Transverse colon (tissue), 3 donors: Measurements from ENCODE around the gene C1QTNF2.

Source experiments
- CTCF ChIP-seq, 5 experiments: fragments of 200-600 bp in 3 of 5; fragments of 450-650 bp in 2 of 5; sonication (generic) in 3 of 5; IDR thresholded peaks; 1 replicate in 2 of 5; 2 replicates in 3 of 5; pipeline ENCODE4 v1.5.1; 2016 to 2017; ENCODE audit warnings: antibody characterized with exemption in 5 of 5, inconsistent platforms in 3 of 5, mild to moderate bottlenecking in 2 of 5, moderate library complexity in 1 of 5
- POLR2A ChIP-seq: fragments of 450-650 bp; IDR thresholded peaks from one replicate; pipeline ENCODE4 v1.6.1; 2016; ENCODE audit warnings: antibody characterized with exemption, mild to moderate bottlenecking, moderate library complexity

DNA sequence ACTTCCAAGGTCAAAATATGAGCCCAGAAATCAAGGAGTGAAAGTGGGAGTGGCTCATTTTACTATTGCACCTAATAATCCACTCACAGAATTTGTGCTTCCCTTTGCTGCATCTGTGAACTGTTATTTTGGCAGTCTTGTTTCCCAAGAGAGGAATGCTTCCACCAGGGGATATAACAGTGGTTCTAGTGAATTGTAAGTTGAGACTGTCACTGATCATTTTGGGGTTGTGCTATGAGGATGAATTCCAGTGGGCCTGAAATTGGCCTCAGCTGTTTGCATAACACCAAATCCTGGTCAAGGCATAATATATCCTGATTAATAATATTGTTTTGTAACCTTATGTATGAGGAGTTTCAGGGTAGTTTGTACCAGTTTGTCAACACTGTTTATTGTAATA is 15.1 kb upstream of the C1QTNF2 start:
- TF ChIP-seq CTCF (IDR thresholded peaks at IDR 0.05) (no peak), POLR2A (no peak)
